H1 (cell line): ENCODE results near the gene DDX49. TPM values are rescaled to one million over a fixed set of nuclear protein-coding genes. Genes with fewer than 3 reads are reported as not detected.

ENCODE experiments used
- CTCF ChIA-PET: fragments of 300-600 bp; sonication (Branson Sonifier 250); formaldehyde crosslinking; loops from one replicate; lab custom pipeline; 2021; ENCODE audit not compliant: partially characterized antibody; lab: Charles Lee
- POLR2A ChIA-PET: fragments of 300-600 bp; sonication (Branson Sonifier 250); formaldehyde crosslinking; loops from one replicate; lab custom pipeline; 2021; ENCODE audit warnings: inconsistent platforms; ENCODE audit not compliant: partially characterized antibody; lab: Charles Lee
- DNase-seq, 2 experiments: peaks; one replicate each; pipeline versions ENCODE4 v3.0.0 to v3.0.0-alpha.2; 2010 to 2022; ENCODE audit warnings: low spot score in 2 of 2, low read depth in 1 of 2, mixed read lengths in 1 of 2
- FAIRE-seq: peaks from 2 replicates; lab custom pipeline; 2011; peaks lifted over from hg19 to GRCh38; lab: Jason Lieb, UNC
- H2AFZ ChIP-seq: 2 replicates; pipeline ENCODE4 v1.8.1; 2012; ENCODE audit warnings: low read length, inconsistent platforms
- H2AK5ac ChIP-seq: 2 replicates; pipeline ENCODE4 v1.6.1; 2013; ENCODE audit warnings: low read depth, low read length
- H2BK120ac ChIP-seq: replicated peaks from 2 replicates; pipeline ENCODE3; 2013; ENCODE audit warnings: low read depth, low read length, inconsistent platforms
- H2BK12ac ChIP-seq: 2 replicates; pipeline ENCODE4 v1.6.1; 2013; ENCODE audit warnings: low read depth, low read length
- H2BK15ac ChIP-seq: 2 replicates; pipeline ENCODE4 v1.6.1; 2013; ENCODE audit warnings: low read length
- H2BK20ac ChIP-seq: 2 replicates; pipeline ENCODE4 v1.6.1; 2013; ENCODE audit warnings: low read length
- H2BK5ac ChIP-seq: 2 replicates; pipeline ENCODE4 v1.6.1; 2013; ENCODE audit warnings: low read depth, low read length
- H3K14ac ChIP-seq: 2 replicates; pipeline ENCODE4 v1.6.1; 2013; ENCODE audit warnings: inconsistent platforms; ENCODE audit not compliant: insufficient read length
- H3K18ac ChIP-seq: 2 replicates; pipeline ENCODE4 v1.6.1; 2013; ENCODE audit warnings: low read length; ENCODE audit errors: extremely low read depth
- H3K23ac ChIP-seq: 2 replicates; pipeline ENCODE4 v1.6.1; 2013; ENCODE audit warnings: inconsistent platforms; ENCODE audit not compliant: insufficient read length
- H3K23me2 ChIP-seq: 2 replicates; pipeline ENCODE4 v1.6.1; 2013; ENCODE audit warnings: low read depth, low read length
- H3K27ac ChIP-seq: 2 replicates; pipeline ENCODE4 v1.6.1; 2011; ENCODE audit warnings: low read depth, low read length, inconsistent platforms
- H3K27me3 ChIP-seq, 4 experiments: replicated peaks in 1 of 4; 1 replicate in 1 of 4; 2 replicates in 3 of 4; pipeline versions ENCODE4 v1.6.1 to v1.8.1; 2011 to 2013; ENCODE audit warnings: low read length in 3 of 4, mild to moderate bottlenecking in 3 of 4, inconsistent platforms in 2 of 4, mixed read lengths in 2 of 4, moderate library complexity in 1 of 4; ENCODE audit not compliant: control insufficient read depth in 3 of 4, insufficient read depth in 3 of 4; ENCODE audit errors: extremely low read depth in 1 of 4
- H3K36me3 ChIP-seq, 4 experiments: 2 replicates each; pipeline versions ENCODE4 v1.6.1 to v1.8.1; 2011 to 2013; ENCODE audit warnings: mild to moderate bottlenecking in 4 of 4, low read length in 3 of 4, moderate library complexity in 2 of 4, control low read depth in 1 of 4, inconsistent platforms in 1 of 4; ENCODE audit not compliant: insufficient read depth in 4 of 4, control insufficient read depth in 2 of 4
- H3K4ac ChIP-seq: replicated peaks from 2 replicates; pipeline ENCODE3; 2013; ENCODE audit warnings: low read length, low read depth, mixed read lengths, inconsistent platforms; ENCODE audit not compliant: insufficient read length
- H3K4me1 ChIP-seq, 4 experiments: replicated peaks in 1 of 4; 1 replicate in 1 of 4; 2 replicates in 3 of 4; pipeline versions ENCODE4 v1.6.1 to v1.8.1; 2011 to 2013; ENCODE audit warnings: low read length in 3 of 4, inconsistent platforms in 2 of 4, mixed read lengths in 1 of 4; ENCODE audit not compliant: insufficient read depth in 4 of 4, control insufficient read depth in 3 of 4
- H3K4me2 ChIP-seq, 2 experiments: 2 replicates each; pipeline versions ENCODE4 v1.6.1 to v1.8.1; 2011 to 2013; ENCODE audit warnings: low read depth in 2 of 2, low read length in 2 of 2, control low read depth in 1 of 2, inconsistent platforms in 1 of 2, mild to moderate bottlenecking in 1 of 2; ENCODE audit not compliant: insufficient read depth in 1 of 2
- H3K4me3 ChIP-seq, 4 experiments: fragments of 200-600, 300-600 bp in 1 of 4; sonication (generic), shearing (Covaris generic), sonication (Bioruptor Twin) in 1 of 4; 2 replicates each; pipeline versions ENCODE4 v1.5.1 to v1.8.1; 2011 to 2016; ENCODE audit warnings: low read length in 4 of 4, low read depth in 3 of 4, control low read depth in 2 of 4, inconsistent platforms in 2 of 4, mild to moderate bottlenecking in 2 of 4, mixed read lengths in 1 of 4, moderate library complexity in 1 of 4; ENCODE audit not compliant: insufficient read depth in 2 of 4; ENCODE audit errors: extremely low read depth in 1 of 4
- H3K56ac ChIP-seq: replicated peaks from 2 replicates; pipeline ENCODE3; 2013; ENCODE audit warnings: low read depth, mild to moderate bottlenecking, mixed read lengths, low read length, inconsistent platforms; ENCODE audit not compliant: insufficient read length
- H3K79me1 ChIP-seq: 2 replicates; pipeline ENCODE4 v1.6.1; 2013; ENCODE audit warnings: low read depth, low read length, control low read depth
- H3K79me2 ChIP-seq, 2 experiments: 2 replicates each; pipeline versions ENCODE4 v1.6.1 to v1.8.1; 2012 to 2013; ENCODE audit warnings: low read length in 2 of 2, mild to moderate bottlenecking in 2 of 2, inconsistent platforms in 1 of 2; ENCODE audit not compliant: insufficient read depth in 2 of 2, control insufficient read depth in 1 of 2
- H3K9ac ChIP-seq, 4 experiments: replicated peaks in 1 of 4; 1 replicate in 1 of 4; 2 replicates in 3 of 4; pipeline versions ENCODE4 v1.6.1 to v1.8.1; 2011 to 2013; ENCODE audit warnings: low read depth in 3 of 4, low read length in 3 of 4, control low read depth in 2 of 4, mild to moderate bottlenecking in 2 of 4, moderate library complexity in 2 of 4, inconsistent platforms in 1 of 4; ENCODE audit errors: extremely low read depth in 1 of 4
- H3K9me3 ChIP-seq, 2 experiments: 2 replicates each; pipeline versions ENCODE4 v1.6.1 to v1.8.1; 2012 to 2013; ENCODE audit warnings: mild to moderate bottlenecking in 2 of 2, moderate library complexity in 2 of 2, control low read depth in 1 of 2, inconsistent platforms in 1 of 2, low read depth in 1 of 2, low read length in 1 of 2, mixed read lengths in 1 of 2; ENCODE audit not compliant: insufficient read depth in 2 of 2
- H4K20me1 ChIP-seq, 2 experiments: replicated peaks in 1 of 2; 2 replicates each; pipeline versions ENCODE3 to v1.8.1; 2011 to 2013; ENCODE audit warnings: inconsistent platforms in 2 of 2, low read length in 2 of 2, mild to moderate bottlenecking in 1 of 2; ENCODE audit not compliant: insufficient read depth in 2 of 2, control insufficient read depth in 1 of 2
- H4K5ac ChIP-seq: 2 replicates; pipeline ENCODE4 v1.6.1; 2013; ENCODE audit warnings: low read length, low read depth, mixed read lengths, inconsistent platforms; ENCODE audit not compliant: insufficient read length
- H4K8ac ChIP-seq: 2 replicates; pipeline ENCODE4 v1.8.0; 2013; ENCODE audit warnings: mild to moderate bottlenecking, moderate library complexity, low read length, inconsistent platforms; ENCODE audit not compliant: insufficient read depth; ENCODE audit errors: extremely low read depth
- H4K91ac ChIP-seq: replicated peaks from 2 replicates; pipeline ENCODE3; 2013; ENCODE audit warnings: low read length, mixed read lengths, inconsistent platforms; ENCODE audit not compliant: insufficient read length
- CTCF ChIP-seq, 3 experiments: IDR thresholded peaks; 1 replicate in 2 of 3; 2 replicates in 1 of 3; pipeline versions ENCODE4 v1.5.1 to v1.6.1; 2011; ENCODE audit warnings: low read length in 3 of 3, mild to moderate bottlenecking in 3 of 3, inconsistent platforms in 2 of 3, low read depth in 1 of 3, moderate library complexity in 1 of 3; ENCODE audit not compliant: insufficient read depth in 1 of 3; ENCODE audit errors: control extremely low read depth in 1 of 3
- HDAC6 ChIP-seq: IDR thresholded peaks from one replicate; pipeline ENCODE4 v1.7.1; 2012; ENCODE audit warnings: low read depth, mild to moderate bottlenecking, inconsistent platforms, low read length, moderate library complexity
- MAFK ChIP-seq: IDR thresholded peaks from 2 replicates; pipeline ENCODE4 v1.6.1; 2012; ENCODE audit warnings: low read depth, mild to moderate bottlenecking, improper control_type of control experiment, low read length
- POU5F1 ChIP-seq: IDR thresholded peaks from 2 replicates; pipeline ENCODE4 v1.6.1; 2011; ENCODE audit warnings: low read depth, mild to moderate bottlenecking, low read length, moderate library complexity
- SRF ChIP-seq: IDR thresholded peaks from 2 replicates; pipeline ENCODE4 v1.6.1; 2011; ENCODE audit warnings: mild to moderate bottlenecking, low read depth, low read length, moderate library complexity
- YY1 ChIP-seq: IDR thresholded peaks from 2 replicates; pipeline ENCODE4 v1.6.1; 2011; ENCODE audit warnings: low read depth, mild to moderate bottlenecking, low read length
- WGBS, 2 experiments: shearing (Covaris generic) in 1 of 2; methylation state at CpG; one replicate each; pipeline versions ENCODE4 v1.1.6 to v1.1.7; 2013 to 2015; ENCODE audit warnings: low lambda C conversion rate in 2 of 2, mixed read lengths in 2 of 2, inconsistent platforms in 1 of 2, low coverage in 1 of 2, missing lambda C conversion rate in 1 of 2; ENCODE audit not compliant: insufficient replicate concordance in 2 of 2, insufficient coverage in 1 of 2, insufficient read length in 1 of 2; ENCODE audit errors: extremely low coverage in 1 of 2, missing lambda C conversion rate in 1 of 2; 5-methylcytosine and 5-hydroxymethylcytosine counted together
- polyA plus RNA-seq, 7 experiments: library from polyadenylated mRNA; depleted of rRNA in 3 of 7; stranded (reverse) in 5 of 7; unstranded in 2 of 7; fragments of >200 nt in 5 of 7; fragments of 200-250 nt in 2 of 7; gene quantifications; 1 replicate in 5 of 7; 2 replicates in 1 of 7; 4 replicates in 1 of 7; pipeline versions ENCODE4 v1.2.1 to v1.2.3, GENCODE V29; 2011 to 2013; ENCODE audit warnings: missing spikeins in 2 of 7, mixed read lengths in 2 of 7
- total RNA-seq: library from RNA; stranded (reverse); fragmentation: NEBNext Ultra II Directional; extraction: Animal tissue kit (Norgen Biotek cat#: 25700); gene quantifications from 2 replicates; pipeline ENCODE4 v1.2.1, GENCODE V29; 2021

The DDX49 gene
- total and polyA plus RNA-seq, 2 of the 8 experiments (the other 6 are each of a cell fraction or from before 2014, with no cell fraction given), result 41.3 to 46.5 TPM

DNA sequence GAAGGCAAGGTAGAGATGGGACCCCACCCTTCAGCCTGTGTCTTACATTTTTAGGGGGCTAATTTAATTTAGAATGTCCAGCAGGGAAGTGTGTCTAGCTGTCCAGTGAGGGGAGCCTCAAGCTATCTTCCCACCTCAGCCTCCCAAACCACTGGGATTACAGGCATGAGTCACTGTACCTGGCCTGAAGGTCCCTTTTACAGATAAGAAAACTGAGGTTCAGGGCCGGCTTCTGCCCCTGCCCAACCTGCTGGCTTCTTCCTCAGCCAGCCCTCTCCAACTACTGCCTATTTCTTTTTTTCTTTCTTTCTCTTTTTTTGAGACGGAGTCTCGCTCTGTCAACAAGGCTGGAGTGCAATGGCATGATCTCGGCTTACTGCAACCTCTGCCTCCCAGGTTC, 40.9 kb downstream of the DDX49 start:
- Histone ChIP-seq H2BK20ac (no peak overlapping the region), H2AFZ (no peak overlapping the region), H3K9me3 (no peaks in the 10 kb centered on the region), H3K9ac (no peak overlapping the region), H3K56ac (no peak overlapping the region), H4K8ac (no peak overlapping the region), H4K20me1 (no peaks in the 10 kb centered on the region), H3K4ac (no peak overlapping the region), H2BK12ac (no peak overlapping the region), H4K5ac (no peak overlapping the region), H2BK15ac (no peak overlapping the region), H3K27ac (no peak overlapping the region), H3K4me2 (no peak overlapping the region), H2BK120ac (no peak overlapping the region), H3K36me3 (no peaks in the 10 kb centered on the region), H3K79me1 (no peaks in the 10 kb centered on the region), H3K79me2 (no peaks in the 10 kb centered on the region), H3K23me2 (no peaks in the 10 kb centered on the region; the same call in 1 of the 2 replicates), H3K18ac (no peak overlapping the region), H4K91ac (no peak overlapping the region), H3K27me3 (no peaks in the 10 kb centered on the region), H2AK5ac (no peak overlapping the region), H3K14ac (no peak overlapping the region), H3K4me1 (peaks cover 0 to 2% (median under 1%) of the 10 kb centered on the region in 4 experiments; a peak in 3 of 7 replicates), H3K4me3 (no peak overlapping the region), H3K23ac (no peak overlapping the region), H2BK5ac (no peak overlapping the region)
- no peak for TF ChIP-seq HDAC6
- no peak for TF ChIP-seq CTCF (IDR thresholded peaks at IDR 0.05; ENCODE audit: control extremely low read depth in 1 of 3, insufficient read depth in 1 of 3, low read depth in 1 of 3, low read length in 3 of 3)
- no peak for TF ChIP-seq MAFK
- TF ChIP-seq SRF, result no peak
- no peak for TF ChIP-seq POU5F1
- no peak for TF ChIP-seq YY1
- POLR2A ChIA-PET, result interaction anchor here (0.6 to 1.3 kb wide), 4 partner anchors 9 to 474 kb away, joined by 4 to 5 read pairs (median 4); partner anchors contain the start of genes COPE and DDX49
- FAIRE-seq, result no peak
- WGBS, 2 experiments, result 95% methylated on average over 4 of the region's 4 CpGs; no CpG with 5 or more reads in 1 of the 2 experiments
- CTCF ChIA-PET, result interaction anchor here (1.6 kb wide), 1 partner anchor 26 kb away, joined by 4 read pairs; no protein-coding TSS in a partner anchor
- no peak for DNase-seq
